ENCODE results near the gene LRMDA. TPM values are rescaled to one million over a fixed set of nuclear protein-coding genes. Genes with fewer than 3 reads are reported as not detected.

The LRMDA gene
- total and polyA plus RNA-seq, 7 donors = 1.0 to 5.7 (median 2.5) TPM

DNA sequence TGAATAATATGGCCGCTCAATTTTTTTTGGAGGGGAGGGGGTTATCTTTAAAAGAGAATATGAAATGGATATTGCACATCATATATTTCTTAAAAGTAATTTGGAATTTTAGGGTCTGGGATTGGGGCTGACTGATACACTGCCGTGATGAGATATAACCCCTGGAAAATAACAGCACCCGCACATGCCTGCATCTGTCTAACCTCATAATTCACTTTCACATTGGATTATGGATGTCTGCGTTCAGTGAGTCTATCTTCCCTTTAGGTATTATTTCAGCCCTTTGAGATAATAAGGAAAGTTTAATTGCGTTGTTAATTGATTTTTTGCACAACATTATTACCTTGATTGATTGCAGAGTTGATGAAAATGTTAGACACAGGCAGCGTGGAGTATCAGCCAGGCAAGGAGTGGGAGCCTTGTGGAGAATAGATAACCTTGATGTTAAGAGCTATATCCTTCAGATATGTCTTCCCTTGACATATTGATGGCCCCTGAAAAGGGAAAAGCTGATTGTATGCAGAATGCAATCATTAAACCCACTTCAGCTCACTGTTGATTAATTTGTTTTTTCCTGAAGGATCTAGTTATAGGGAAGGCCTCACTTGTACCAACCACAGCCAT is 1111.0 kb downstream of the LRMDA start:
- intact Hi-C loops (cut with DNase I) = loop anchor here (10.0 kb wide), 3 partner anchors 238 to 1138 kb away; partner anchors contain the start of gene ZNF503 (in 1 of the 2)
- ATAC-seq = no peak
- WGBS, 3 donors = 87 to 91% (median 87%) methylated on average over 6 of the region's 6 CpGs
- TF ChIP-seq CTCF (IDR thresholded peaks at IDR 0.05) = no peak
- Histone ChIP-seq H3K4me1 (no peaks in the 10 kb centered on the region), H3K27me3 (ENCODE audit: insufficient read depth in 3 of 3, low read length in 2 of 3) (no peaks in the 10 kb centered on the region), H3K4me3 (no peak overlapping the region), H3K36me3 (ENCODE audit: insufficient read depth in 1 of 2, low read depth in 1 of 2) (no peaks in the 10 kb centered on the region), H3K9me3 (no peaks in the 10 kb centered on the region), H3K27ac (no peak overlapping the region)
- DNase-seq = no peak

- Histone ChIP-seq H3K27ac (no peak overlapping the region), H3K36me3 (ENCODE audit: insufficient read depth in 1 of 2, low read depth in 1 of 2) (no peaks in the 10 kb centered on the region), H3K27me3 (ENCODE audit: insufficient read depth in 3 of 3, low read length in 2 of 3) (no peaks in the 10 kb centered on the region), H3K4me1 (no peaks in the 10 kb centered on the region), H3K4me3 (no peak overlapping the region), H3K9me3 (no peaks in the 10 kb centered on the region)
- DNase-seq (no peak), ATAC-seq (no peak)
- intact Hi-C loops (cut with DNase I) = loop anchor here (10.0 kb wide), 3 partner anchors 239 to 1139 kb away; partner anchors contain the start of gene ZNF503 (in 1 of the 2)
- WGBS, 3 donors = 77 to 95% (median 86%) methylated on average over 4 of the region's 4 CpGs
- no peak for TF ChIP-seq CTCF (IDR thresholded peaks at IDR 0.05)
Measured at GRCh38 chr10:76543655-76544054, 1112.2 kb downstream of the LRMDA start.

DNA sequence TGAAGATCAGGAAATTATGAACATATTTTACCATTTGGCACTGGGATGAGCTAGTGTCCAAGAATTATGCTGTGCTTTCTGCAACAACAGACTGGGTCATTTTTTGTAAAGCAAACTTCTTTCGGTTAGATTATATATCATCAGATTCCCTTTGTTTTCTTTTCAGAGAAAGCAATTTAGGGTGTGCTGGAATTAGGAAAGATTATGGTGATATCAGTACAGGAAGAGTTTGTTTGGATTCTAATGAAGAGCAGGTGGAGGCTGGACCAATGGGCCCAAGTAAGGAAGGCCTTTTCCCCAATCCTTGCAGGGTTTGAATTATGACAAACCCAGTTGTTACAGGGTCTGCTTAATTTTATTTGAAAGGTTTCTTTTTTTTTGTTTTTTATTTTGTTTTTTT is 1113.4 kb downstream of the LRMDA start:
- H3K36me3 ChIP-seq (ENCODE audit: insufficient read depth in 1 of 2, low read depth in 1 of 2) = no peaks in the 10 kb centered on the region
- no peaks in the 10 kb centered on the region for H3K4me1 ChIP-seq
- H3K27me3 ChIP-seq (ENCODE audit: insufficient read depth in 3 of 3, low read length in 2 of 3) = no peaks in the 10 kb centered on the region
- H3K9me3 ChIP-seq = no peaks in the 10 kb centered on the region
- WGBS, 3 donors = 70 to 83% (median 77%) methylated on average over 1 of the region's 1 CpG
- no peak overlapping the region for H3K4me3 ChIP-seq
- TF ChIP-seq CTCF (IDR thresholded peaks at IDR 0.05) = no peak
- ATAC-seq = no peak
- no peak for DNase-seq
- intact Hi-C loops (cut with DNase I) = loop anchor here (5.0 to 10.0 kb wide), 4 partner anchors 240 to 1147 kb away; partner anchors contain the start of gene ZNF503 (in 1 of the 2)
- H3K27ac ChIP-seq = no peak overlapping the region

DNA sequence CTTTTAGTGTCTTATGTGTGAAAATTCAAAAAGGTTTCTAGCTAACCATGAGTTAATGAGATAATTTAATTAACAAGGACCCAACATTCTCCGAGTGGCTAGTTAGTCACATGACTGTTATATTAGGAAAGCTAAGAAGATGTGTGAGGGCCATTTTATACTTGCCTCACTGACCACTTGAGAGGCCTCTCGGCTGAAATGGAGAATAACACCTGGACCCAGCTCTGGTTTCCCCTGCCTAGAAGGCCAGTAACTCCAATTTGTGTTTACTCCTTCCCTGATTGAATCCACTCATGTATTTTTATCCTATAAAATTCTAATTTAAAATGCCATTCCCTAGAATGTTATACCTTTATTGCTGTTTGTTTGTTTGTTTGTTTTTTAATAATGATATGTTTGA is 1115.0 kb downstream of the LRMDA start:
- Histone ChIP-seq H3K4me1 (no peaks in the 10 kb centered on the region), H3K36me3 (ENCODE audit: insufficient read depth in 1 of 2, low read depth in 1 of 2) (no peaks in the 10 kb centered on the region), H3K9me3 (no peaks in the 10 kb centered on the region), H3K27me3 (ENCODE audit: insufficient read depth in 3 of 3, low read length in 2 of 3) (no peaks in the 10 kb centered on the region), H3K4me3 (no peak overlapping the region), H3K27ac (no peak overlapping the region)
- TF ChIP-seq CTCF (IDR thresholded peaks at IDR 0.05) = no peak
- DNase-seq = no peak
- 77 to 89% (median 88%) methylated on average over 2 of the region's 2 CpGs for WGBS, 3 donors
- ATAC-seq = no peak
- intact Hi-C loops (cut with DNase I) = loop anchor here (5.0 to 10.0 kb wide), 4 partner anchors 242 to 1149 kb away; partner anchors contain the start of gene ZNF503 (in 1 of the 2)
